K562 (cell line): ENCODE measurements around the gene MAN1B1. TPM values are rescaled to one million over a fixed set of nuclear protein-coding genes. Genes with fewer than 3 reads are reported as not detected.

Experiments used
- CCNT2 ChIP-seq: IDR thresholded peaks from 2 replicates; pipeline ENCODE4 v1.6.1; 2011; ENCODE audit warnings: borderline replicate concordance, low read depth, mild to moderate bottlenecking, moderate library complexity, mixed read lengths, low read length; ENCODE audit not compliant: insufficient read length; ENCODE audit errors: extremely low read depth
- EGR1 ChIP-seq: fragments of 450-650 bp; conservative IDR thresholded peaks from 2 replicates; pipeline ENCODE4 v1.6.1; 2017; ENCODE audit warnings: mild to moderate bottlenecking
- ETS2 ChIP-seq: IDR thresholded peaks from 2 replicates; pipeline ENCODE4 v1.6.1; 2016; ENCODE audit warnings: borderline replicate concordance, missing genetic modification characterization, mild to moderate bottlenecking, moderate library complexity, missing compliant biosample characterization; ENCODE audit not compliant: poor library complexity, severe bottlenecking
- GTF2F1 ChIP-seq: IDR thresholded peaks from 2 replicates; pipeline ENCODE4 v1.6.1; 2011; ENCODE audit warnings: low read depth, low read length, improper control_type of control experiment
- NRF1 ChIP-seq, 2 experiments: fragments of 450-650 bp; IDR thresholded peaks in 1 of 2; conservative IDR thresholded peaks in 1 of 2; 2 replicates each; pipeline ENCODE4 v1.6.1; 2014; ENCODE audit warnings: mild to moderate bottlenecking in 2 of 2
- ZSCAN29 ChIP-seq: fragments of 450-650 bp; IDR thresholded peaks from 2 replicates; pipeline ENCODE4 v1.6.1; 2017
- polyA plus RNA-seq, 8 experiments: library from polyadenylated mRNA; depleted of rRNA in 4 of 8; stranded (reverse) in 5 of 8; unstranded in 3 of 8; fragments of >200 nt; fragmentation: Nextera tagmentation in 2 of 8; fragmentation: Illumina TruSeq in 1 of 8; extraction: Ambion mirVana in 2 of 8; extraction: Trizol in 1 of 8; gene quantifications; 2 replicates each; pipeline versions ENCODE4 v1.2.1 to v1.2.3, GENCODE V29; 2011 to 2014; ENCODE audit warnings: inconsistent platforms in 1 of 8, missing spikeins in 1 of 8
- total RNA-seq, 7 experiments: library from RNA; depleted of rRNA in 6 of 7; stranded (reverse); fragments of >200 nt in 6 of 7; fragmentation: Illumina TruSeq in 2 of 7; extraction: Trizol in 2 of 7; gene quantifications; 2 replicates each; pipeline versions ENCODE4 v1.2.1 to v1.2.3, GENCODE V29; 2011 to 2021; ENCODE audit warnings: low replicate concordance in 1 of 7
- TF ChIP-seq, protein P1 (sequence below), 2 experiments: fragments of 450-650 bp in 1 of 2; sonication (generic) in 1 of 2; formaldehyde crosslinking in 1 of 2; IDR thresholded peaks in 1 of 2; conservative IDR thresholded peaks in 1 of 2; 2 replicates each; pipeline versions ENCODE4 v1.6.1 to v1.8.1; 2016 to 2023; ENCODE audit warnings: mild to moderate bottlenecking in 2 of 2, moderate library complexity in 2 of 2, inconsistent platforms in 1 of 2, missing genetic modification reagents in 1 of 2
- TF ChIP-seq, protein P2 (sequence below): sonication (generic); formaldehyde crosslinking; IDR thresholded peaks from 2 replicates; pipeline ENCODE4 v1.8.0; 2022; ENCODE audit warnings: missing genetic modification reagents, mild to moderate bottlenecking, moderate library complexity, borderline replicate concordance
- TF ChIP-seq, protein P3 (sequence below): sonication (generic); formaldehyde crosslinking; IDR thresholded peaks from 2 replicates; pipeline ENCODE4 v1.8.1; 2023; ENCODE audit warnings: mild to moderate bottlenecking, missing genetic modification reagents
- TF ChIP-seq, protein P4 (sequence below): sonication (generic); formaldehyde crosslinking; IDR thresholded peaks from 2 replicates; pipeline ENCODE4 v1.9.0; 2022; ENCODE audit warnings: mild to moderate bottlenecking, missing genetic modification reagents
- TF ChIP-seq, protein P5 (sequence below), 2 experiments: fragments of 450-650 bp in 1 of 2; sonication (generic) in 1 of 2; formaldehyde crosslinking; conservative IDR thresholded peaks; 2 replicates each; pipeline versions ENCODE4 v1.4.0 to v1.8.1; 2020 to 2022; ENCODE audit warnings: mild to moderate bottlenecking in 1 of 2, missing genetic modification reagents in 1 of 2

Gene MAN1B1
- total and polyA plus RNA-seq, 9 of the 15 experiments (the other 6 are each of a cell fraction or from before 2014, with no cell fraction given): 0.55 to 36.6 (median 27.3) TPM

DNA sequence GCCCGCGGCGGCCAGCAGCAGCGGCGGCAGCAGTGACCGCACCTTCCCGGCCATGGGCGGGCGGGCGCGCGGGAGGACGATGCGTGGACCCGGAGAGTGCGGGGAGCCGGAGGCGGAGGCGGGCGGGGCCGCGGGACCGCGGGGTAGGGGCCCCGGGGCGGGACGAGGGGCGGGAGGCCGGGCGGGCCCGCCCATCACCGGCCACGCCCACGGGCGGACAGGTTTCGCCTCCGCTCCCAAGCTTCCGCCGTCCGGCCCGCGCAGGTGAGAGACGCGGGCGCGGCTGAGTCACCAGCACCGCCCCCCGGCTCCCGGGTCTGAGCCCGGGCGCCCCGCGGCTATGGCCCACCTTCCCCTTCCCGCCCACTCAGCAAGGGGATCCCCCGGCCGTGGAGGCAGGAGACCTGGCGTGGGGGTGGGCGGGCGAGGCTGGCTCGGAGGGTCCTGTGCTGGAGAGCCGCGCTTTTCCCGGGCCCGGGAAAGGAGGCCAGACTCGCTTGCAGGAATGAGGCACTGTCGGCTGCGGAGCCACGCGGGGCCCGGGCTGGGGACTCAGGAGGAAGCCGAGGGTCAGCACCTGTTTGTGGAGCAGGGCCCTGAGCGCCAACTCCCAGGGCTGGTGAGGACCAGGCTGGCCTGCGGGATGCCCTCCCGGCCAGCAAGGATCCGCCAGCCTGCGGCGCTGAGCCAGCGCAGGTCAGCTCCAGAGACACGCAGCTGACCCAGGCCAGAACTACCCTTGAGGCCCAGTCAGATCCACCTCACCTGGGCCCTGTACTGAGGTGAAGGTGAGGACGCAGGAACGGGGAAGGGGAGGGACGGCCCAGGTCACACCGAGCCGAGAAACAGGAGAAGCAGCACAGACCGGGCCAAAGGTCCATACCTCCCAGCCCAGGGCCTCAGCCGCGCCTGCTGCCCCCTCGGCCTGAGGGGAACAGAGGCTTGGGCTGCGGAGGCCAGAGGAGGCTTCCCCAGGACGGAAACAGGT, 32.5 kb upstream of the MAN1B1 start, which contains the start of gene ENTPD2 (continued):
- TF ChIP-seq, protein P1, sequence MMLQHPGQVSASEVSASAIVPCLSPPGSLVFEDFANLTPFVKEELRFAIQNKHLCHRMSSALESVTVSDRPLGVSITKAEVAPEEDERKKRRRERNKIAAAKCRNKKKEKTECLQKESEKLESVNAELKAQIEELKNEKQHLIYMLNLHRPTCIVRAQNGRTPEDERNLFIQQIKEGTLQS (IDR thresholded peaks at IDR 0.05): peak; percentile 23; the same call in 1 of the 2 replicates
- TF ChIP-seq, protein P1 (CRISPR knock-in tag; conservative IDR thresholded peaks at IDR 0.05): no peak
- TF ChIP-seq, protein P2, sequence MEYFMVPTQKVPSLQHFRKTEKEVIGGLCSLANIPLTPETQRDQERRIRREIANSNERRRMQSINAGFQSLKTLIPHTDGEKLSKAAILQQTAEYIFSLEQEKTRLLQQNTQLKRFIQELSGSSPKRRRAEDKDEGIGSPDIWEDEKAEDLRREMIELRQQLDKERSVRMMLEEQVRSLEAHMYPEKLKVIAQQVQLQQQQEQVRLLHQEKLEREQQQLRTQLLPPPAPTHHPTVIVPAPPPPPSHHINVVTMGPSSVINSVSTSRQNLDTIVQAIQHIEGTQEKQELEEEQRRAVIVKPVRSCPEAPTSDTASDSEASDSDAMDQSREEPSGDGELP (CRISPR knock-in tag): 0 out of 2 replicates have a peak, but pooled peaks have one; percentile 15
- no peak for TF ChIP-seq ETS2 (tag)
- peak; percentile 32 for TF ChIP-seq CCNT2
- TF ChIP-seq, protein P3, sequence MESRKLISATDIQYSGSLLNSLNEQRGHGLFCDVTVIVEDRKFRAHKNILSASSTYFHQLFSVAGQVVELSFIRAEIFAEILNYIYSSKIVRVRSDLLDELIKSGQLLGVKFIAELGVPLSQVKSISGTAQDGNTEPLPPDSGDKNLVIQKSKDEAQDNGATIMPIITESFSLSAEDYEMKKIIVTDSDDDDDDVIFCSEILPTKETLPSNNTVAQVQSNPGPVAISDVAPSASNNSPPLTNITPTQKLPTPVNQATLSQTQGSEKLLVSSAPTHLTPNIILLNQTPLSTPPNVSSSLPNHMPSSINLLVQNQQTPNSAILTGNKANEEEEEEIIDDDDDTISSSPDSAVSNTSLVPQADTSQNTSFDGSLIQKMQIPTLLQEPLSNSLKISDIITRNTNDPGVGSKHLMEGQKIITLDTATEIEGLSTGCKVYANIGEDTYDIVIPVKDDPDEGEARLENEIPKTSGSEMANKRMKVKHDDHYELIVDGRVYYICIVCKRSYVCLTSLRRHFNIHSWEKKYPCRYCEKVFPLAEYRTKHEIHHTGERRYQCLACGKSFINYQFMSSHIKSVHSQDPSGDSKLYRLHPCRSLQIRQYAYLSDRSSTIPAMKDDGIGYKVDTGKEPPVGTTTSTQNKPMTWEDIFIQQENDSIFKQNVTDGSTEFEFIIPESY (CRISPR knock-in tag): peak; percentile 67
- no peak for TF ChIP-seq GTF2F1
- TF ChIP-seq NRF1 (conservative IDR thresholded peaks at IDR 0.05 in 1 of 2, IDR thresholded peaks at IDR 0.05 in 1 of 2): peak; percentile 69 to 70
- TF ChIP-seq, protein P4, sequence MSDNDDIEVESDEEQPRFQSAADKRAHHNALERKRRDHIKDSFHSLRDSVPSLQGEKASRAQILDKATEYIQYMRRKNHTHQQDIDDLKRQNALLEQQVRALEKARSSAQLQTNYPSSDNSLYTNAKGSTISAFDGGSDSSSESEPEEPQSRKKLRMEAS (CRISPR knock-in tag): peak; percentile 22; the same call in 1 of the 2 replicates
- TF ChIP-seq, protein P5, sequence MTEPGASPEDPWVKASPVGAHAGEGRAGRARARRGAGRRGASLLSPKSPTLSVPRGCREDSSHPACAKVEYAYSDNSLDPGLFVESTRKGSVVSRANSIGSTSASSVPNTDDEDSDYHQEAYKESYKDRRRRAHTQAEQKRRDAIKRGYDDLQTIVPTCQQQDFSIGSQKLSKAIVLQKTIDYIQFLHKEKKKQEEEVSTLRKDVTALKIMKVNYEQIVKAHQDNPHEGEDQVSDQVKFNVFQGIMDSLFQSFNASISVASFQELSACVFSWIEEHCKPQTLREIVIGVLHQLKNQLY (CRISPR knock-in tag; conservative IDR thresholded peaks at IDR 0.05): no peak
- TF ChIP-seq EGR1: peak; percentile 74
- TF ChIP-seq ZSCAN29: no peak
